Measurements from ENCODE around the gene EFHC1. TPM values are rescaled to one million over a fixed set of nuclear protein-coding genes. Genes with fewer than 3 reads are reported as not detected.
"Not testable (repeated sequence)": the region's sequence is repeated elsewhere in the genome, so short reads cannot be mapped to it uniquely, and the experiment has no call there.

Gene EFHC1
- total RNA-seq, 2 experiments from 2014 or later, result 20.7 to 24.8 TPM

DNA sequence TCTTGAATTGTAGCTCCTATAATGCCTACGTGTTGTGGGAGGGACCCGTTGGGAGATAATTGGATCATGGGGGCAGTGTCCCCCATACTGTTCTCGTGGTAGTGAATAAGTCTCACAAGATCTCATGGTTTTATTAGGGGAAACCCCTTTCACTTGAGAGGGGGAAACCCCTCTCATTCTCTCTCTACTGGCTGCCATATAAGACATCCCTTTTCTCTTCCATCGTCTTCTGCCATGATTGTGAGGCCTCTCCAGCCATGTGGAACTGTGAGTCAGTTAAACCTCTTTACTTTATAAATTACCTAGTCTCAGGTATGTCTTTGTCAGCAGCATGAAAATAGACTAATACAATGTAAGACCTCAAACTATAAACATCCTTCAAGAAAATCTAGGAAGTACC is 35.1 kb upstream of the EFHC1 start:
- ChIA-PET POLR2A (interaction anchor here (0.6 to 1.1 kb wide), 3 partner anchors 15 to 330 kb away, joined by 3 read pairs; no protein-coding TSS in a partner anchor), CTCF (ENCODE audit: unreplicated experiment) (no interaction called here)
- BruUV-seq (replicated peaks), result no TSS peak

DNA sequence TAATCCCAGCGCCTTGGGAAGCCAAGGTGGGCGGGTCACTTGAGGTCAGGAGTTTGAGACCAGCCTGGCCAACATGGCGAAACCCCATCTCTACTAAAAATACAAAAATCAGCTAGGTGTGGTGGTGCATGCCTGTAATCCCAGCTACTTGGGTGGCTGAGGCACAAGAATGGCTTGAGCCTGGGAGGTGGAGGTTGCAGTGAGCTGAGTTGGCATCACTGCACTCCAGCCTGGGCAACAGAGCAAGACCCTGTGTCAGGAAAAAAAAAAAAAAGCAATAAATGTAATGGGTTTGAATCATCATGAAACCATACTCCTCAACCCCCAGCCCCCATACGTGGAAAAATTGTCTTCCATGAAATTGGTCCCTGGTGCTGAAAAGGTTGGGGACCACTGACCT is 32.0 kb upstream of the EFHC1 start:
- H3K9me2 ChIP-seq (ENCODE audit: insufficient read depth, low read length); DNase-seq (ENCODE audit: low spot score); H2AFZ ChIP-seq (ENCODE audit: low read length); H3K4me2 ChIP-seq (ENCODE audit: low read length); H3K36me3 ChIP-seq (ENCODE audit: insufficient read depth, low read length); H4K20me1 ChIP-seq (ENCODE audit: insufficient read depth, low read length); CTCF ChIA-PET (ENCODE audit: unreplicated experiment); H3K79me2 ChIP-seq (ENCODE audit: insufficient read depth, low read depth, low read length); intact Hi-C loops (cut with micrococcal nuclease; ENCODE audit: unreplicated experiment); BruUV-seq (replicated peaks); H3K27ac ChIP-seq (ENCODE audit: low read depth, low read length, poor library complexity, severe bottlenecking); H3K9me3 ChIP-seq (ENCODE audit: low read length); H3K4me3 ChIP-seq (ENCODE audit: low read depth, low read length, poor library complexity, severe bottlenecking): not testable (repeated sequence)
- H3K4me1 ChIP-seq (ENCODE audit: insufficient read depth, low read length, poor library complexity, severe bottlenecking), result peaks cover 17% of the 10 kb centered on the region
- POLR2A ChIA-PET, result interaction anchor here (0.9 kb wide), 1 partner anchor 103 kb away, joined by 4 read pairs; no protein-coding TSS in a partner anchor

More for the DNA sequence above, 35.1 kb upstream of the EFHC1 start:
- Histone ChIP-seq H3K4me1 (ENCODE audit: insufficient read depth, low read length, poor library complexity, severe bottlenecking) (peaks cover 7% of the 10 kb centered on the region), H3K9me2 (ENCODE audit: insufficient read depth, low read length) (no peaks in the 10 kb centered on the region), H4K20me1 (ENCODE audit: insufficient read depth, low read length) (no peaks in the 10 kb centered on the region), H3K27ac (ENCODE audit: low read depth, low read length, poor library complexity, severe bottlenecking) (no peak overlapping the region), H3K9me3 (ENCODE audit: low read length) (no peaks in the 10 kb centered on the region), H3K79me2 (ENCODE audit: insufficient read depth, low read depth, low read length) (no peaks in the 10 kb centered on the region), H2AFZ (ENCODE audit: low read length) (no peak overlapping the region), H3K36me3 (ENCODE audit: insufficient read depth, low read length) (no peaks in the 10 kb centered on the region), H3K4me2 (ENCODE audit: low read length) (no peak overlapping the region), H3K4me3 (ENCODE audit: low read depth, low read length, poor library complexity, severe bottlenecking) (no peak overlapping the region)
- TF ChIP-seq EZH2phosphoT487 (IDR thresholded peaks at IDR 0.05; ENCODE audit: borderline replicate concordance, low read depth, low read length), result no peak
- TF ChIP-seq, protein P1, sequence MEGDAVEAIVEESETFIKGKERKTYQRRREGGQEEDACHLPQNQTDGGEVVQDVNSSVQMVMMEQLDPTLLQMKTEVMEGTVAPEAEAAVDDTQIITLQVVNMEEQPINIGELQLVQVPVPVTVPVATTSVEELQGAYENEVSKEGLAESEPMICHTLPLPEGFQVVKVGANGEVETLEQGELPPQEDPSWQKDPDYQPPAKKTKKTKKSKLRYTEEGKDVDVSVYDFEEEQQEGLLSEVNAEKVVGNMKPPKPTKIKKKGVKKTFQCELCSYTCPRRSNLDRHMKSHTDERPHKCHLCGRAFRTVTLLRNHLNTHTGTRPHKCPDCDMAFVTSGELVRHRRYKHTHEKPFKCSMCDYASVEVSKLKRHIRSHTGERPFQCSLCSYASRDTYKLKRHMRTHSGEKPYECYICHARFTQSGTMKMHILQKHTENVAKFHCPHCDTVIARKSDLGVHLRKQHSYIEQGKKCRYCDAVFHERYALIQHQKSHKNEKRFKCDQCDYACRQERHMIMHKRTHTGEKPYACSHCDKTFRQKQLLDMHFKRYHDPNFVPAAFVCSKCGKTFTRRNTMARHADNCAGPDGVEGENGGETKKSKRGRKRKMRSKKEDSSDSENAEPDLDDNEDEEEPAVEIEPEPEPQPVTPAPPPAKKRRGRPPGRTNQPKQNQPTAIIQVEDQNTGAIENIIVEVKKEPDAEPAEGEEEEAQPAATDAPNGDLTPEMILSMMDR (conservative IDR thresholded peaks at IDR 0.05; ENCODE audit: low read length), result no peak
- DNase-seq (ENCODE audit: low spot score), result no peak
- intact Hi-C loops (cut with micrococcal nuclease; ENCODE audit: unreplicated experiment), result no loop called here

DNA sequence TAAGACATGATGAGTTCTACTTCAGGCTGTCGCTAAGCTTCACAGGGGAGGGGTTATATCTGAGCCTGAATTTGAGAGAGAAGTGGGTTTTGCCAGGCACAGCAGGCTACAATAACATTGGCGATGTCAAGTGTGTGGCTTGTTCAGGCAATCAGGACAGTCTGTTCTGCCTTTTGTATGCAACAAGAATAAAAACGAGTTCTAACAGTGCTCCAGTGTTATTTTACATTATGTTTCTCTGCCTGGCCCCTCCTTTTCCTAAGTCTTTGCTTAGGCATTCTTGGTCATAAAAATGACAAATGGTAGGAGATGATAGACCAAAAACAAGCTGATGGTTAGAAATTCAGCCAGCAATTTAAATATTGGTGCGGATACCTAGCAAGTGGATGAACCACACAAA is 31.4 kb upstream of the EFHC1 start:
- Histone ChIP-seq H3K4me3 (ENCODE audit: low read depth, low read length, poor library complexity, severe bottlenecking) (no peak overlapping the region), H4K20me1 (ENCODE audit: insufficient read depth, low read length) (no peaks in the 10 kb centered on the region), H3K9me2 (ENCODE audit: insufficient read depth, low read length) (no peaks in the 10 kb centered on the region), H3K36me3 (ENCODE audit: insufficient read depth, low read length) (no peaks in the 10 kb centered on the region), H3K9me3 (ENCODE audit: low read length) (no peaks in the 10 kb centered on the region), H3K4me2 (ENCODE audit: low read length) (no peak overlapping the region), H3K79me2 (ENCODE audit: insufficient read depth, low read depth, low read length) (no peaks in the 10 kb centered on the region), H3K27ac (ENCODE audit: low read depth, low read length, poor library complexity, severe bottlenecking) (no peak overlapping the region), H2AFZ (ENCODE audit: low read length) (no peak overlapping the region), H3K4me1 (ENCODE audit: insufficient read depth, low read length, poor library complexity, severe bottlenecking) (peaks cover 17% of the 10 kb centered on the region)
- no TSS peak for BruUV-seq (replicated peaks)
- no peak for DNase-seq (ENCODE audit: low spot score)
- intact Hi-C loops (cut with micrococcal nuclease; ENCODE audit: unreplicated experiment), result no loop called here
- ChIA-PET CTCF (ENCODE audit: unreplicated experiment) (no interaction called here), POLR2A (interaction anchor here (0.9 to 1.0 kb wide), 2 partner anchors 80 to 97 kb away, joined by 3 read pairs; no protein-coding TSS in a partner anchor)
- TF ChIP-seq, protein P1 (conservative IDR thresholded peaks at IDR 0.05; ENCODE audit: low read length), result no peak
- no peak for TF ChIP-seq EZH2phosphoT487 (IDR thresholded peaks at IDR 0.05; ENCODE audit: borderline replicate concordance, low read depth, low read length)
